Activated CD4-positive, alpha-beta T cell treated with anti-CD3 and anti-CD28 coated beads for 4 hours (primary cell): ENCODE measurements around the gene BCAS2.

Experiments used
- DNase-seq, 2 donors: peaks; one replicate each; pipeline ENCODE4 v3.0.0-alpha.2; 2020

Gene BCAS2

DNA sequence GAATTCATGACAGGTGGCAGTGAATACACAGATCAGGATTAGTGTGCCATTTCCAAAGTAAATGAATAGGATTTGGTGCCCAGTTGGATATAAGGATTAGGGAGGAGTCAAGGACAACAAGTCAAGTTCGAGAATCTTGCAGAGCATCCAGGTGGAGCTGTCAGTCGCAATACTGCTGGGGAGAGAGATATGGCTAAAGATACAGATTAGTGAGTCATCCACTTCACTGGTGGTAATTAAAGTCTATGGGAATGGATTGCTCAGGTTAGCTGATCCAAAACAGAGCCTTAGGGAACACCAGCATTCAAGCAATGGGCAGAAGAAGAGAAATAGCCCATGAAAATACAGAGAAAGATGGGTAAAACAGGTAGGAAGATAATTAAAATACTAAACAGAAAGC is 26.8 kb downstream of the BCAS2 start:
- DNase-seq: no peak

- DNase-seq: no peak
These were observed 29.2 kb downstream of the BCAS2 start for GRCh38 chr1:114552106-114552639.

DNA sequence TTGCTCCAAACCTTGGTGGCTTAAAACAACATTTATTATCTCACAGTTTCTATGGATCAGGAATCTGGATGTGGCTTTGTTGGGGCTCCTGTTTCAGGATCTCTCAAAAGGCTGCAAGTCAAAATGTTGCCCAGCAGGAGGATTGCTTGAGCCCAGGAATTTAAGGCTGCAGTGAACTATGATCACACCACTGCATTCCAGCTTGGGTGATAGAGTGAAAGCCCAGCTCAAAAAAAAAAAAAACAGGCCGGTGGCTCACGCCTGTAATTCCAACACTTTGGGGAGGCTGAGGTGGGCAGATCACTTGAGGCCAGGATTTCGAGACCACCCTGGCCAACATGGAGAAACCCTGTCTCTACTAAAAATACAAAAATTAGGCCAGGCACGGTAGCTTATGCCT is 30.0 kb downstream of the BCAS2 start:
- no peak for DNase-seq

- DNase-seq: no peak
These were observed 31.1 kb downstream of the BCAS2 start for GRCh38 chr1:114550336-114550735.

GRCh38 chr1:114549137-114549536 is 32.3 kb downstream of the BCAS2 start:
- DNase-seq: no peak

GRCh38 chr1:114547076-114547475 is 34.3 kb downstream of the BCAS2 start:
- DNase-seq: no peak

DNA sequence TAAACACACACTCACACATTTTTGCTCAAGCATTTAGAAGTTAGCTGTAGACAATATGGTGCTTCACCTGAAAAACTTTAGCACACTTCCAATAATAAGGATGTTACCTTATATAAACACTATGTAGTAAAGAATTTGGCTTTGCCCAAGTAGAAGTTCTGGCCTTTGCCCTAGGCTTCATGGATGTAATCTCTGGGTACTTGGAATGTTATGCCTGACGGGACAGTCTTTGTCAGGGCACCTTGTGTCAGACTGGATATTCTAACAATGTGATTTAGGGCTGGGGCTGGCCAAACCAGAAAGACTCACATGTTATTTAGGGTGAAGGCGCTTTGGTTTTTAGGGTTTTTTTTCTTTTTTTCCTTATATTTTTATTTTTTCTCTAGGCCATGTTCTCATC is 35.6 kb downstream of the BCAS2 start:
- no peak for DNase-seq

GRCh38 chr1:114545315-114545714 is 36.1 kb downstream of the BCAS2 start:
- DNase-seq: no peak

GRCh38 chr1:114540821-114541220 is 40.6 kb downstream of the BCAS2 start:
- no peak for DNase-seq

GRCh38 chr1:114540272-114540671 is 41.1 kb downstream of the BCAS2 start:
- DNase-seq: no peak

GRCh38 chr1:114536043-114536442 is 45.4 kb downstream of the BCAS2 start:
- no peak for DNase-seq

DNA sequence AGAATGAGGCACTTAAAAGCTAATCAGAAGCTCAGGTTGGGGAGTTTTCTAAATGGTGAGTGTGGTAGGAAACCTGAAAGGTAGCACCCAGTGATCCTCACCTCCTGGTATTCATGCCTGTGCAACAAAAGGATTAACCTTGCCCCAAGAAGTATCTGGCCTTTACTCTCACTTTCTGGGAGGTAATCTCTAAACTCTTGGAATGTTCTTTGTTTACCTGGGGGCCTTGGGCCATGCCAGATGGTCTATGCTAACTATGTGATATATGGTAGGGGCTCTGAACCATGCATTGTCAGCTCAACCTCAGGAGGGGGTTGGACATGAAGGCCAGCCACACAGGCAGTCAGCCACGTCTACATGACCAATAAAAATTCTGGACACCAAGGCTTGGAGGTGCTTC is 46.0 kb downstream of the BCAS2 start:
- no peak for DNase-seq

DNA sequence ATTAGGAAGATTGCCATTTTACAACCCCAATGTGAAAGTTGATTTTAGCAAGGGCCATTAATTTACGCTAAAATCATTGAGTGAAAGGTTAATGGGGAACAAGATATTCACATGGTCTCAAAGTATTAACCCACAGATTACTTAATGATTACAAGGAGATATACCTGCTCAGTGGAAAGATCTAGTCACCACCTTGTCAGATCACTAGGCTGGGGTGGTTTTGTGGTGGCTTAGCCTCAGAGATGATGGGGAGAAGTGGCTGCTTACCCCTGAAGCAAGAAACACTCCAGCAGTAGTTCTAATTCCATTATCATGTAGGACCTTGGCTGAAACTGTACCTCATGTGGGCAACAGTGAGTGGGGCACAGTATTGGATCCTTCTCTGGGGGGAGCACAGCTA is 50.3 kb downstream of the BCAS2 start:
- DNase-seq: no peak

DNA sequence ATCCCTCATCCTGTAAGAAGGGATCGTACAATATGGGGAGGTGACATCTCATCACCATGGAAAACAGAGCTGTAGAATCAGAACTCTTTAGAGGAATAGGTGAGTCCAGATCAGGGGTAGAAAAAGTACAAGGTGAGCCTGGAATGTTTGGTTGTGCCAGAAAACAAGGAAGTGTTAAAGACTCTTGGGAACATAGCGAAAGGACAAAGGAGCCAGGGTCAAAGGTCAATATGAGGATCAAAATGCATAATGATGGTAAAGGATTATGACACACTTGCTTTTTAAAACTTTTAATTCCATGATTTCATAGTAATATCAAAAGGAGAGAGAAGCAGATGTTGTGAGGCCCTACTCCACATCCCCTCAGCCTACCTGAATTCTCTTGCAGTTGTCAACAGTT is 51.2 kb downstream of the BCAS2 start:
- DNase-seq: no peak

GRCh38 chr1:114524944-114525343 is 56.5 kb downstream of the BCAS2 start:
- DNase-seq: no peak

DNA sequence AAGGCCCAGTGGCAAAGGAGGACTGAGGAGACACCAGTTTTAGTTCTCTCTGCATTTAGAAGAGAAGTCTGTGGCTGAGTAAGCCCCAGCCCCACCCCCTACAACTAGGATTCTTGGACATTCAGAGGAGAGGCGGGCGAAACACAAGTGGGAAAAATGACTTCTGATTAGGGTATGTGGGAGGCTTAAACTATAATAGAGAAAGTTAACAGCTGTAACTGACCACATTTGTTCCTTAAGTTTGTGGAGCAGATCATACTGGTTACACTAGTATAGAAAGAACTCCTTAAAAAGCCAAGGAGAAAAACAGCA is 59.2 kb downstream of the BCAS2 start:
- DNase-seq: no peak

DNA sequence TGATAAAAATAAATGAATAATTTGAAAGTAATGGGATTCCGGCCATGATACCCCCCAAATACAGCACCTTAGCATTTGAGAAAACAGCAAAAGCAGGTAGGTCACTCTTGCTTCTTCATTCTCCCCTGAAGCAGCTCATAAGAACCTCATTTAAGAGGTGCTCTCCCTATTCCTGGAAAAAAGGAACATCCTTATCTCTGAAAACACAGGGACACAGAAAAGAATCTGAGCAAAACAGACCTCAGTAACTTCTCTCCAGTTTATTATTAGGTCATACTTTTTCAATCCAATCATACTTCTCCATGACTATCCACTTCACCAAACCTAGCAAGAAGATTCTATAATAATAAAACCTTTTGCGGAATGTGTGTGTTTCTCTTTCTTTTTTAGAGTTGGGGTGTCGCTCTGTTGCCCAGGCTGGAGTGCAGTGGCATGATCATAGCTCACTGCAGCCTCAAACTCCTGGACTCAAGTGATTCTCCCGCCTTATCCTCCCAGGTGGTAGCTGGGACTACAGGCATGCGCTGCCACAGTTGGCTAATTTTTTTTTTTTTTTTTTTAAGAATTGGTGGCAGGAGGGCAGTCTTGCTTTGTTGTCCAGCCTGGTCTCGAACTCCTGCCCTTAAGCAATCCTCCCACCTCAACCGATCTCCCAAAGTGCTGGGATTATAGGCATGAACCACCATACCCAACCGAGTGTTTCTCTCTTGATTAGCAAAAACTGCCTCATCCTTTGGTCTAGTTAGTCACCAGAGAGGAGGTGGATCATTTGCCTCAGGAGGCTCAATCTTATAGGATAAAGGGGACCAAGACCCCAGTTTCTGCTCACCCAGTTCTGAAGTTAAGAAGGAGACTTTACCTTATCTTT is 59.8 kb downstream of the BCAS2 start:
- no peak for DNase-seq
